Measurements from ENCODE around the gene TPRA1.
"Not testable (repeated sequence)": the region's sequence is repeated elsewhere in the genome, so short reads cannot be mapped to it uniquely, and the experiment has no call there.

TPRA1 gene

DNA sequence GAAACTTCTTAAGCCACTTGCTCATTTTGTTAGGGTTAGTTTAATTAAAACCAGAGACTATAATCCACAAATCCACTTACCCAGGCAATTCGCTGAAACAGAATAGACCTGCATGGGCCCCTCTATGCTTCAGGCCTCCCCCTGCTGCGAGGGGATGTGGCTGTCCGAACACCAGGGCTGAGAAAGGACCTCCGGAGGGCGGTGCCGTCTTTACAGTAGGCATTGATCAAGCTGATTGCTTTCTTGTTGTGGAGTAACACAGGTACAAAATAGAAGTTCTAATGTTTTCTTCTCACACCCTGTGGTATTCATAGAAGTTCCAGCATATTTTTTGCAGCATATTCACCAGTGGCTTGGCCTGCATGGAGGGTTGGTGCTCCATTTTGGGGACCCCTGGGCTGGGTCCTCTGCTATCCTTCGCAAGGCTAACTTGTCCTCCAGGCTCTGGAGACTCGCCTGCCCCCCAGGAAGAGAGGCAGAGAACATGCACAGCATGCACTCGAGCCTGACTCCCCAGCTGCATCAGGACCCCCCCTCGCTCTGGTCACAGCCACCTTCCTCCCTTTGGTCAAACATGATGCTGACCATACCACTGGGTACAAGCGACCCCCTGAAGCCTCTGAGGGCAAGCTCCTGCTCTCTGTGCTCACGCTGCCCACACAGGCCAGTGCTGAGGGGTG lies 55.3 kb downstream of the TPRA1 start:
- H3K9ac ChIP-seq: no peak overlapping the region
- TF ChIP-seq, protein P1, sequence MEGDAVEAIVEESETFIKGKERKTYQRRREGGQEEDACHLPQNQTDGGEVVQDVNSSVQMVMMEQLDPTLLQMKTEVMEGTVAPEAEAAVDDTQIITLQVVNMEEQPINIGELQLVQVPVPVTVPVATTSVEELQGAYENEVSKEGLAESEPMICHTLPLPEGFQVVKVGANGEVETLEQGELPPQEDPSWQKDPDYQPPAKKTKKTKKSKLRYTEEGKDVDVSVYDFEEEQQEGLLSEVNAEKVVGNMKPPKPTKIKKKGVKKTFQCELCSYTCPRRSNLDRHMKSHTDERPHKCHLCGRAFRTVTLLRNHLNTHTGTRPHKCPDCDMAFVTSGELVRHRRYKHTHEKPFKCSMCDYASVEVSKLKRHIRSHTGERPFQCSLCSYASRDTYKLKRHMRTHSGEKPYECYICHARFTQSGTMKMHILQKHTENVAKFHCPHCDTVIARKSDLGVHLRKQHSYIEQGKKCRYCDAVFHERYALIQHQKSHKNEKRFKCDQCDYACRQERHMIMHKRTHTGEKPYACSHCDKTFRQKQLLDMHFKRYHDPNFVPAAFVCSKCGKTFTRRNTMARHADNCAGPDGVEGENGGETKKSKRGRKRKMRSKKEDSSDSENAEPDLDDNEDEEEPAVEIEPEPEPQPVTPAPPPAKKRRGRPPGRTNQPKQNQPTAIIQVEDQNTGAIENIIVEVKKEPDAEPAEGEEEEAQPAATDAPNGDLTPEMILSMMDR (IDR thresholded peaks at IDR 0.05): no peak

DNA sequence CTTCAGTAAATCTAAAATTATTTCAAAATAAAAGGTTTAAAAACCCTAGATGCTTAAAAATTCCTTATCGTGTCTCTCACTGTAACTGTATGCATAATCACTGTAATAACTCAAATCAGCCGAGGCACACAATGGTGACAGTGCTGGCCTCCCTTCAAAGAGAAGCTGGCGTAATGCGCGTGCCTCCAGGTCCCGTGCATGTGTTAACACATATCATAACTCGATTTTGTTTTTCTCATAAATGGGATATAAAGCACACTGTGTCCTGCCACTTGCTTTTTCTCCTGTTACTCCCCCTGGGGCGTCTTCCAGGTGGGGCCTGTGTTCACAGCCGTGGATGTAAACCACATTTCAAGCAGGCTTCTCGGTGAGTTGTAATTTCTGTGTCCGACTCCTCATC lies 56.0 kb downstream of the TPRA1 start:
- H3K27ac ChIP-seq: no peak overlapping the region
- H3K9ac ChIP-seq: no peak overlapping the region
- no peaks in the 10 kb centered on the region for H3K4me1 ChIP-seq
- no peak overlapping the region for H3K4me2 ChIP-seq (ENCODE audit: low read length)
- no peaks in the 10 kb centered on the region for H3K27me3 ChIP-seq (ENCODE audit: control insufficient read depth, insufficient read depth, low read length)
- no peaks in the 10 kb centered on the region for H3K36me3 ChIP-seq (ENCODE audit: control insufficient read depth, insufficient read depth, low read length)
- TF ChIP-seq, protein P1 (IDR thresholded peaks at IDR 0.05): no peak
- no peaks in the 10 kb centered on the region for H3K9me3 ChIP-seq (ENCODE audit: control insufficient read depth, low read length)
- no peak overlapping the region for H3K4me3 ChIP-seq (ENCODE audit: low read depth, low read length)
- H2AFZ ChIP-seq: no peak overlapping the region
- no peaks in the 10 kb centered on the region for H3K79me2 ChIP-seq

More for the DNA sequence above, 55.3 kb downstream of the TPRA1 start:
- Histone ChIP-seq H3K9me3 (ENCODE audit: control insufficient read depth, low read length) (no peaks in the 10 kb centered on the region), H3K36me3 (ENCODE audit: control insufficient read depth, insufficient read depth, low read length) (no peaks in the 10 kb centered on the region), H3K4me1 (no peaks in the 10 kb centered on the region), H3K4me3 (ENCODE audit: low read depth, low read length) (no peak overlapping the region), H3K4me2 (ENCODE audit: low read length) (no peak overlapping the region), H3K79me2 (no peaks in the 10 kb centered on the region), H3K27me3 (ENCODE audit: control insufficient read depth, insufficient read depth, low read length) (no peaks in the 10 kb centered on the region), H2AFZ (no peak overlapping the region), H3K27ac (no peak overlapping the region)

DNA sequence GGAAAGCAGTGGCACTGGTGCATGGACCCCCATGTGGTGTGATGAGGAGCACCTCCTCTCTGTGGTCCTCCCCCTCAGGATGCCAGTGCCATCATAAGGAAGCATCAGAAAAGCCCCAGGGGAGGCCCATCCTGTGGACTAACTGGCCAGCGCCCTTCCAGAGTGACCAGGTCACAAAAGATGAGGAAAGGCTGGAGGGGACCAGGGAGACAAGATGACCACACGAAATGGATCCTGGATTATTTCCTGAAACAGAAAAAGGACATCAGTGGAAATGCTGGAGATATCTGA lies 56.4 kb downstream of the TPRA1 start:
- no peak overlapping the region for H3K9ac ChIP-seq

DNA sequence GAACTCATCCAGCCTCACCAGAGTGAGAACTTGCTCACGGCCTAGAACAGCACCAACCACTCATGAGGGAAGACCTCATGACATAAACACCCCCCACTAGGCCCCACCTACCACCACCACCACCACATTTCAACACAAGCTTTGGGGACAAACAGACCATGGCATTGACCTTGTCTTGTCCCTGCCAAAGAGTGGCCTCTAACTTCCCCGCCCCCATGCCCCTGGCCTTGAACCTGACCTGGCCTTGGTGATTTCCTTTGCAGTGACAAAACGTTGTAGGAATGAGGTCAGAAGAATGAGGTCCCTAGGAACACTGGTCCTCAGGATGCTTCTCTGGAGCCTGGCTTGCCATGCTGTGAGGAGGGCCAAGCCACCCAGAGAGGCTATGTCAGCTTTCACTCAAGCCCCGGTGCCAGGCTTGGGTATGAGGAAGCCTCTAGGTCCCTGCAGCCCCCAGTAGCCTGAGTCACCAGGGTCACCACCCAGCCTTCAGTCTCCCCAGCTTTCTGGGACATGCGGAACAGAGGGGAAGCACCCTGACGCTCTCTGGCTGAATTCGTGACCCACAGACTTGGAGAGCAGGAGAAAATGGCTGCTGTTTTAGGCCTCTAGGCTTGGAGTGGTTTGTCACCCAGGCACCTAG lies 57.9 kb downstream of the TPRA1 start:
- Histone ChIP-seq H3K4me1 (no peaks in the 10 kb centered on the region), H3K4me3 (ENCODE audit: low read depth, low read length) (no peak overlapping the region), H3K9me3 (ENCODE audit: control insufficient read depth, low read length) (no peaks in the 10 kb centered on the region), H3K79me2 (no peaks in the 10 kb centered on the region), H3K27ac (no peak overlapping the region), H3K27me3 (ENCODE audit: control insufficient read depth, insufficient read depth, low read length) (no peaks in the 10 kb centered on the region), H3K9ac (no peak overlapping the region), H3K4me2 (ENCODE audit: low read length) (no peak overlapping the region), H3K36me3 (ENCODE audit: control insufficient read depth, insufficient read depth, low read length) (no peaks in the 10 kb centered on the region), H2AFZ (no peak overlapping the region)
- TF ChIP-seq, protein P1 (IDR thresholded peaks at IDR 0.05): no peak

More for the DNA sequence above, 56.4 kb downstream of the TPRA1 start:
- no peak overlapping the region for H3K4me2 ChIP-seq (ENCODE audit: low read length)
- no peaks in the 10 kb centered on the region for H3K36me3 ChIP-seq (ENCODE audit: control insufficient read depth, insufficient read depth, low read length)
- no peaks in the 10 kb centered on the region for H3K4me1 ChIP-seq
- no peaks in the 10 kb centered on the region for H3K79me2 ChIP-seq
- no peaks in the 10 kb centered on the region for H3K27me3 ChIP-seq (ENCODE audit: control insufficient read depth, insufficient read depth, low read length)
- H2AFZ ChIP-seq: no peak overlapping the region
- H3K9me3 ChIP-seq (ENCODE audit: control insufficient read depth, low read length): no peaks in the 10 kb centered on the region
- no peak overlapping the region for H3K4me3 ChIP-seq (ENCODE audit: low read depth, low read length)
- TF ChIP-seq, protein P1 (IDR thresholded peaks at IDR 0.05): no peak
- H3K27ac ChIP-seq: no peak overlapping the region

DNA sequence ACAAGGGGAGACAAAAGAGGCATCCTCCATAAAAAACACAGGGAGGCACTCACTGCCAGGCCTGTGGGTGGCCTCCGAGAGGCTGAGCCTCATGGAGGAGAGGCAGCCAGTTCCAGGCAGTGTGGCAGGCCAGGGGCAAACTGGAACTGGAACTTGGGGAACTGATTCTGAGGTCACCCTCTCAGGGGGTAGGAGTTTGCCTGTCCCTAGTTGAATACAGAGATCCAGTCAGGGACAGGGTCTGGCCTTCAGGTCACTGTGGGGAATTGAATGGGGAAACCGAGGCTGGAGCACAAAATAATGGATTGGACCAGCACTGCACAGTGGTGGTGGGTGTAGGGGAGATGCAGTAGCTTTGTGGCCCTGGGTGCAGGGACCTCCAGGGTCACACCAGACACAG lies 58.7 kb downstream of the TPRA1 start:
- Histone ChIP-seq H3K36me3 (ENCODE audit: control insufficient read depth, insufficient read depth, low read length) (no peaks in the 10 kb centered on the region), H3K4me3 (ENCODE audit: low read depth, low read length) (no peak overlapping the region), H3K79me2 (no peaks in the 10 kb centered on the region), H3K27me3 (ENCODE audit: control insufficient read depth, insufficient read depth, low read length) (no peaks in the 10 kb centered on the region), H3K4me2 (ENCODE audit: low read length) (no peak overlapping the region), H3K27ac (no peak overlapping the region), H3K4me1 (no peaks in the 10 kb centered on the region), H2AFZ (no peak overlapping the region), H3K9ac (no peak overlapping the region), H3K9me3 (ENCODE audit: control insufficient read depth, low read length) (no peaks in the 10 kb centered on the region)
- TF ChIP-seq, protein P1 (IDR thresholded peaks at IDR 0.05): no peak

DNA sequence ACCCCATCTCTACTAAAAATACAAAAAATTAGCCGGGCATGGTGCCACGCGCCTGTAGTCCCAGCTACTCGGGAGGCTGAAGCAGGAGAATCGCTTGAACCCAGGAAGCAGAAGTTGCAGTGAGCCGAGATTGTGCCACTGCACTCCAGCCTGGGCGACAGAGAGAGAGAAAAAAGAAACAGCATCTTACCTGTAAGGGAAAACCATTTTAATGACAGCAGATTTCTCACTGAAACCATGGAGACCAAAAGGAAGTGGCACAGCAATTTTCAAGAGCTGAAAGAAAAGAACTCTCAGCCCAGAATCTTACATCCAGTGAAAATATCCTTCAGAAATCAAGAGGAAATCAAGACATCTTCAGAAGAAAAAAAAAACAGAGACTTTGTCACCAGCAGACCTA lies 59.7 kb downstream of the TPRA1 start:
- H3K4me3 ChIP-seq (ENCODE audit: low read depth, low read length); H3K9ac ChIP-seq; H3K4me2 ChIP-seq (ENCODE audit: low read length); H3K9me3 ChIP-seq (ENCODE audit: control insufficient read depth, low read length); H3K4me1 ChIP-seq; H3K27me3 ChIP-seq (ENCODE audit: control insufficient read depth, insufficient read depth, low read length); H2AFZ ChIP-seq; H3K27ac ChIP-seq; H3K36me3 ChIP-seq (ENCODE audit: control insufficient read depth, insufficient read depth, low read length); H3K79me2 ChIP-seq: not testable (repeated sequence)
